H1 (cell line): Measurements from ENCODE around the gene MAP1B. TPM values are rescaled to one million over a fixed set of nuclear protein-coding genes. Genes with fewer than 3 reads are reported as not detected.

ENCODE experiments used
- CTCF ChIA-PET: fragments of 300-600 bp; sonication (Branson Sonifier 250); formaldehyde crosslinking; loops from one replicate; lab custom pipeline; 2021; ENCODE audit not compliant: partially characterized antibody; lab: Charles Lee
- POLR2A ChIA-PET: fragments of 300-600 bp; sonication (Branson Sonifier 250); formaldehyde crosslinking; loops from one replicate; lab custom pipeline; 2021; ENCODE audit warnings: inconsistent platforms; ENCODE audit not compliant: partially characterized antibody; lab: Charles Lee
- DNase-seq, 2 experiments: peaks; one replicate each; pipeline versions ENCODE4 v3.0.0 to v3.0.0-alpha.2; 2010 to 2022; ENCODE audit warnings: low spot score in 2 of 2, low read depth in 1 of 2, mixed read lengths in 1 of 2
- FAIRE-seq: peaks from 2 replicates; lab custom pipeline; 2011; peaks lifted over from hg19 to GRCh38; lab: Jason Lieb, UNC
- H2AFZ ChIP-seq: 2 replicates; pipeline ENCODE4 v1.8.1; 2012; ENCODE audit warnings: low read length, inconsistent platforms
- H2AK5ac ChIP-seq: 2 replicates; pipeline ENCODE4 v1.6.1; 2013; ENCODE audit warnings: low read depth, low read length
- H2BK120ac ChIP-seq: replicated peaks from 2 replicates; pipeline ENCODE3; 2013; ENCODE audit warnings: low read depth, low read length, inconsistent platforms
- H2BK12ac ChIP-seq: 2 replicates; pipeline ENCODE4 v1.6.1; 2013; ENCODE audit warnings: low read depth, low read length
- H2BK15ac ChIP-seq: 2 replicates; pipeline ENCODE4 v1.6.1; 2013; ENCODE audit warnings: low read length
- H2BK20ac ChIP-seq: 2 replicates; pipeline ENCODE4 v1.6.1; 2013; ENCODE audit warnings: low read length
- H2BK5ac ChIP-seq: 2 replicates; pipeline ENCODE4 v1.6.1; 2013; ENCODE audit warnings: low read depth, low read length
- H3K14ac ChIP-seq: 2 replicates; pipeline ENCODE4 v1.6.1; 2013; ENCODE audit warnings: inconsistent platforms; ENCODE audit not compliant: insufficient read length
- H3K18ac ChIP-seq: 2 replicates; pipeline ENCODE4 v1.6.1; 2013; ENCODE audit warnings: low read length; ENCODE audit errors: extremely low read depth
- H3K23ac ChIP-seq: 2 replicates; pipeline ENCODE4 v1.6.1; 2013; ENCODE audit warnings: inconsistent platforms; ENCODE audit not compliant: insufficient read length
- H3K23me2 ChIP-seq: 2 replicates; pipeline ENCODE4 v1.6.1; 2013; ENCODE audit warnings: low read depth, low read length
- H3K27ac ChIP-seq: 2 replicates; pipeline ENCODE4 v1.6.1; 2011; ENCODE audit warnings: low read depth, low read length, inconsistent platforms
- H3K27me3 ChIP-seq, 4 experiments: replicated peaks in 1 of 4; 1 replicate in 1 of 4; 2 replicates in 3 of 4; pipeline versions ENCODE4 v1.6.1 to v1.8.1; 2011 to 2013; ENCODE audit warnings: low read length in 3 of 4, mild to moderate bottlenecking in 3 of 4, inconsistent platforms in 2 of 4, mixed read lengths in 2 of 4, moderate library complexity in 1 of 4; ENCODE audit not compliant: control insufficient read depth in 3 of 4, insufficient read depth in 3 of 4; ENCODE audit errors: extremely low read depth in 1 of 4
- H3K36me3 ChIP-seq, 4 experiments: 2 replicates each; pipeline versions ENCODE4 v1.6.1 to v1.8.1; 2011 to 2013; ENCODE audit warnings: mild to moderate bottlenecking in 4 of 4, low read length in 3 of 4, moderate library complexity in 2 of 4, control low read depth in 1 of 4, inconsistent platforms in 1 of 4; ENCODE audit not compliant: insufficient read depth in 4 of 4, control insufficient read depth in 2 of 4
- H3K4ac ChIP-seq: replicated peaks from 2 replicates; pipeline ENCODE3; 2013; ENCODE audit warnings: low read length, low read depth, mixed read lengths, inconsistent platforms; ENCODE audit not compliant: insufficient read length
- H3K4me1 ChIP-seq, 4 experiments: replicated peaks in 1 of 4; 1 replicate in 1 of 4; 2 replicates in 3 of 4; pipeline versions ENCODE4 v1.6.1 to v1.8.1; 2011 to 2013; ENCODE audit warnings: low read length in 3 of 4, inconsistent platforms in 2 of 4, mixed read lengths in 1 of 4; ENCODE audit not compliant: insufficient read depth in 4 of 4, control insufficient read depth in 3 of 4
- H3K4me2 ChIP-seq, 2 experiments: 2 replicates each; pipeline versions ENCODE4 v1.6.1 to v1.8.1; 2011 to 2013; ENCODE audit warnings: low read depth in 2 of 2, low read length in 2 of 2, control low read depth in 1 of 2, inconsistent platforms in 1 of 2, mild to moderate bottlenecking in 1 of 2; ENCODE audit not compliant: insufficient read depth in 1 of 2
- H3K4me3 ChIP-seq, 4 experiments: fragments of 200-600, 300-600 bp in 1 of 4; sonication (generic), shearing (Covaris generic), sonication (Bioruptor Twin) in 1 of 4; 2 replicates each; pipeline versions ENCODE4 v1.5.1 to v1.8.1; 2011 to 2016; ENCODE audit warnings: low read length in 4 of 4, low read depth in 3 of 4, control low read depth in 2 of 4, inconsistent platforms in 2 of 4, mild to moderate bottlenecking in 2 of 4, mixed read lengths in 1 of 4, moderate library complexity in 1 of 4; ENCODE audit not compliant: insufficient read depth in 2 of 4; ENCODE audit errors: extremely low read depth in 1 of 4
- H3K56ac ChIP-seq: replicated peaks from 2 replicates; pipeline ENCODE3; 2013; ENCODE audit warnings: low read depth, mild to moderate bottlenecking, mixed read lengths, low read length, inconsistent platforms; ENCODE audit not compliant: insufficient read length
- H3K79me1 ChIP-seq: 2 replicates; pipeline ENCODE4 v1.6.1; 2013; ENCODE audit warnings: low read depth, low read length, control low read depth
- H3K79me2 ChIP-seq, 2 experiments: 2 replicates each; pipeline versions ENCODE4 v1.6.1 to v1.8.1; 2012 to 2013; ENCODE audit warnings: low read length in 2 of 2, mild to moderate bottlenecking in 2 of 2, inconsistent platforms in 1 of 2; ENCODE audit not compliant: insufficient read depth in 2 of 2, control insufficient read depth in 1 of 2
- H3K9ac ChIP-seq, 4 experiments: replicated peaks in 1 of 4; 1 replicate in 1 of 4; 2 replicates in 3 of 4; pipeline versions ENCODE4 v1.6.1 to v1.8.1; 2011 to 2013; ENCODE audit warnings: low read depth in 3 of 4, low read length in 3 of 4, control low read depth in 2 of 4, mild to moderate bottlenecking in 2 of 4, moderate library complexity in 2 of 4, inconsistent platforms in 1 of 4; ENCODE audit errors: extremely low read depth in 1 of 4
- H3K9me3 ChIP-seq, 2 experiments: 2 replicates each; pipeline versions ENCODE4 v1.6.1 to v1.8.1; 2012 to 2013; ENCODE audit warnings: mild to moderate bottlenecking in 2 of 2, moderate library complexity in 2 of 2, control low read depth in 1 of 2, inconsistent platforms in 1 of 2, low read depth in 1 of 2, low read length in 1 of 2, mixed read lengths in 1 of 2; ENCODE audit not compliant: insufficient read depth in 2 of 2
- H4K20me1 ChIP-seq, 2 experiments: replicated peaks in 1 of 2; 2 replicates each; pipeline versions ENCODE3 to v1.8.1; 2011 to 2013; ENCODE audit warnings: inconsistent platforms in 2 of 2, low read length in 2 of 2, mild to moderate bottlenecking in 1 of 2; ENCODE audit not compliant: insufficient read depth in 2 of 2, control insufficient read depth in 1 of 2
- H4K5ac ChIP-seq: 2 replicates; pipeline ENCODE4 v1.6.1; 2013; ENCODE audit warnings: low read length, low read depth, mixed read lengths, inconsistent platforms; ENCODE audit not compliant: insufficient read length
- H4K8ac ChIP-seq: 2 replicates; pipeline ENCODE4 v1.8.0; 2013; ENCODE audit warnings: mild to moderate bottlenecking, moderate library complexity, low read length, inconsistent platforms; ENCODE audit not compliant: insufficient read depth; ENCODE audit errors: extremely low read depth
- H4K91ac ChIP-seq: replicated peaks from 2 replicates; pipeline ENCODE3; 2013; ENCODE audit warnings: low read length, mixed read lengths, inconsistent platforms; ENCODE audit not compliant: insufficient read length
- ASH2L ChIP-seq: fragments of 200-600, 300-600 bp; sonication (generic); IDR thresholded peaks from one replicate; pipeline ENCODE4 v1.7.1; 2017; ENCODE audit warnings: low read length
- BACH1 ChIP-seq: IDR thresholded peaks from 2 replicates; pipeline ENCODE4 v1.6.1; 2012; ENCODE audit warnings: low read length, improper control_type of control experiment
- BCL11A ChIP-seq, 2 experiments: IDR thresholded peaks; one replicate each; pipeline ENCODE4 v1.6.1; 2011; ENCODE audit warnings: low read depth in 2 of 2, low read length in 2 of 2, mild to moderate bottlenecking in 2 of 2
- CBX5 ChIP-seq: fragments of 300-800, 300-1000 bp; sonication (generic); IDR thresholded peaks from 2 replicates; pipeline ENCODE4 v1.7.1; 2016; ENCODE audit warnings: antibody characterized with exemption, low read length, low read depth
- EGR1 ChIP-seq: IDR thresholded peaks from 2 replicates; pipeline ENCODE4 v1.6.1; 2011; ENCODE audit warnings: low read depth, low read length, borderline replicate concordance
- FOSL1 ChIP-seq: IDR thresholded peaks from 2 replicates; pipeline ENCODE4 v1.6.1; 2011; ENCODE audit warnings: mild to moderate bottlenecking, low read depth, low read length, moderate library complexity; ENCODE audit not compliant: insufficient read depth
- GABPA ChIP-seq: IDR thresholded peaks from 2 replicates; pipeline ENCODE4 v1.6.1; 2011; ENCODE audit warnings: mild to moderate bottlenecking, low read length, moderate library complexity, borderline replicate concordance; ENCODE audit not compliant: insufficient read depth
- GTF2F1 ChIP-seq: IDR thresholded peaks from 2 replicates; pipeline ENCODE4 v1.6.1; 2012; ENCODE audit warnings: low read depth, low read length, improper control_type of control experiment, borderline replicate concordance
- JUND ChIP-seq: IDR thresholded peaks from 2 replicates; pipeline ENCODE4 v1.6.1; 2011; ENCODE audit warnings: mild to moderate bottlenecking, improper control_type of control experiment, low read length
- RBBP5 ChIP-seq: IDR thresholded peaks from 2 replicates; pipeline ENCODE4 v1.7.1; 2012; ENCODE audit warnings: low read depth, mild to moderate bottlenecking, inconsistent platforms, low read length, moderate library complexity, borderline replicate concordance
- SP1 ChIP-seq: IDR thresholded peaks from 2 replicates; pipeline ENCODE4 v1.6.1; 2011; ENCODE audit warnings: low read depth, low read length
- SP4 ChIP-seq: IDR thresholded peaks from 2 replicates; pipeline ENCODE4 v1.6.1; 2012; ENCODE audit warnings: low read length, inconsistent platforms
- TAF1 ChIP-seq: IDR thresholded peaks from 2 replicates; pipeline ENCODE4 v1.6.1; 2011; ENCODE audit warnings: mild to moderate bottlenecking, low read depth, low read length
- TCF12 ChIP-seq: IDR thresholded peaks from 2 replicates; pipeline ENCODE4 v1.6.1; 2011; ENCODE audit warnings: low read depth, mild to moderate bottlenecking, low read length
- WGBS, 2 experiments: shearing (Covaris generic) in 1 of 2; methylation state at CpG; one replicate each; pipeline versions ENCODE4 v1.1.6 to v1.1.7; 2013 to 2015; ENCODE audit warnings: low lambda C conversion rate in 2 of 2, mixed read lengths in 2 of 2, inconsistent platforms in 1 of 2, low coverage in 1 of 2, missing lambda C conversion rate in 1 of 2; ENCODE audit not compliant: insufficient replicate concordance in 2 of 2, insufficient coverage in 1 of 2, insufficient read length in 1 of 2; ENCODE audit errors: extremely low coverage in 1 of 2, missing lambda C conversion rate in 1 of 2; 5-methylcytosine and 5-hydroxymethylcytosine counted together
- polyA plus RNA-seq, 7 experiments: library from polyadenylated mRNA; depleted of rRNA in 3 of 7; stranded (reverse) in 5 of 7; unstranded in 2 of 7; fragments of >200 nt in 5 of 7; fragments of 200-250 nt in 2 of 7; gene quantifications; 1 replicate in 5 of 7; 2 replicates in 1 of 7; 4 replicates in 1 of 7; pipeline versions ENCODE4 v1.2.1 to v1.2.3, GENCODE V29; 2011 to 2013; ENCODE audit warnings: missing spikeins in 2 of 7, mixed read lengths in 2 of 7
- total RNA-seq: library from RNA; stranded (reverse); fragmentation: NEBNext Ultra II Directional; extraction: Animal tissue kit (Norgen Biotek cat#: 25700); gene quantifications from 2 replicates; pipeline ENCODE4 v1.2.1, GENCODE V29; 2021
- TF ChIP-seq, protein P1 (sequence below): IDR thresholded peaks from 2 replicates; pipeline ENCODE4 v1.6.1; 2011; ENCODE audit warnings: low read depth, mild to moderate bottlenecking, low read length; ENCODE audit not compliant: insufficient read depth

MAP1B gene
- total and polyA plus RNA-seq, 2 of the 8 experiments (the other 6 are each of a cell fraction or from before 2014, with no cell fraction given): 24.5 to 120 TPM

DNA sequence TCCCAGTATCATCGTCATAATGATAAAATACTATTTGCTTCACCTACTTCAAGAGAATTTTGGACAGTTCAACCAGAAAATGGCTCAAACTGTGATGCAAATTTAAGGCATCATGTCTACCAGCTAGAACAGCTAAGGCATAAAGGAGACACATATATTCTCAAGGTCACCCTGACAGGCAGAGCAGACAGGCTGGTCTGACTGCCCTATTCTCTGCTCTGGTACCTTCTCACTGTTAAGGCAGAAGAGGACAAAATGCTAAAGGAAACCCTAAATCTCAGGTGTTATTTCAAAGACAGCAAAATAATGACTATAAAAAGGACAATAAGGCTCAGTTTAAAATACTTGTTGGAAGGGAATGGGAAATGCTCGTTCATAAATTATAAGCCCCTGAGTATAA, 125.6 kb downstream of the MAP1B start:
- Histone ChIP-seq H4K20me1 (no peaks in the 10 kb centered on the region), H2BK5ac (no peak overlapping the region), H3K23me2 (no peaks in the 10 kb centered on the region), H3K79me1 (no peaks in the 10 kb centered on the region), H3K14ac (no peak overlapping the region), H3K56ac (no peak overlapping the region), H3K27me3 (no peaks in the 10 kb centered on the region), H3K36me3 (peaks cover 3 to 17% (median 8%) of the 10 kb centered on the region in 4 experiments; a peak in 6 of 8 replicates), H3K4me1 (peaks cover 0 to 12% (median 10%) of the 10 kb centered on the region in 4 experiments; a peak in 4 of 7 replicates), H4K5ac (peak overlapping the region; percentile 44), H2AFZ (no peak overlapping the region), H3K9ac (no peak overlapping the region), H3K79me2 (no peaks in the 10 kb centered on the region), H3K4me3 (no peak overlapping the region), H3K23ac (no peak overlapping the region), H2BK15ac (no peak overlapping the region), H2BK12ac (no peak overlapping the region), H2AK5ac (no peak overlapping the region), H2BK20ac (no peak overlapping the region), H2BK120ac (no peak overlapping the region), H3K4ac (no peak overlapping the region), H3K4me2 (no peak overlapping the region), H3K9me3 (no peaks in the 10 kb centered on the region), H3K18ac (no peak overlapping the region), H4K8ac (no peak overlapping the region), H4K91ac (no peak overlapping the region), H3K27ac (no peak overlapping the region)
- ChIA-PET POLR2A (interaction anchor here (1.5 kb wide), 1 partner anchor 19 kb away, joined by 5 read pairs; no protein-coding TSS in a partner anchor), CTCF (interaction anchor here (0.8 to 0.9 kb wide), 2 partner anchors 12 to 49 kb away, joined by 3 to 4 read pairs; no protein-coding TSS in a partner anchor)
- FAIRE-seq (no peak), DNase-seq (no peak)
- 97% methylated on average over 2 of the region's 2 CpGs; no CpG with 5 or more reads in 1 of the 2 experiments for WGBS, 2 experiments
- no peak for TF ChIP-seq EGR1
- TF ChIP-seq ASH2L: no peak
- TF ChIP-seq GABPA: no peak
- no peak for TF ChIP-seq SP1
- TF ChIP-seq RBBP5: no peak
- no peak for TF ChIP-seq GTF2F1
- no peak for TF ChIP-seq JUND
- no peak for TF ChIP-seq BCL11A (IDR thresholded peaks at IDR 0.05; ENCODE audit: low read depth in 2 of 2, low read length in 2 of 2)
- TF ChIP-seq, protein P1, sequence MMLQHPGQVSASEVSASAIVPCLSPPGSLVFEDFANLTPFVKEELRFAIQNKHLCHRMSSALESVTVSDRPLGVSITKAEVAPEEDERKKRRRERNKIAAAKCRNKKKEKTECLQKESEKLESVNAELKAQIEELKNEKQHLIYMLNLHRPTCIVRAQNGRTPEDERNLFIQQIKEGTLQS: no peak
- no peak for TF ChIP-seq BACH1
- TF ChIP-seq FOSL1: no peak
- TF ChIP-seq SP4: no peak
- no peak for TF ChIP-seq TAF1
- no peak for TF ChIP-seq TCF12
- no peak for TF ChIP-seq CBX5
